DMS153 treated with DMSO at 0.1 percent for 48 hours (cell line): Measurements from ENCODE around the gene CNTNAP2.

Source experiments
- DNase-seq: peaks from one replicate; lab custom pipeline; 2025; ENCODE audit not compliant: unreplicated experiment; lab: John Stamatoyannopoulos, UW

Gene CNTNAP2

DNA sequence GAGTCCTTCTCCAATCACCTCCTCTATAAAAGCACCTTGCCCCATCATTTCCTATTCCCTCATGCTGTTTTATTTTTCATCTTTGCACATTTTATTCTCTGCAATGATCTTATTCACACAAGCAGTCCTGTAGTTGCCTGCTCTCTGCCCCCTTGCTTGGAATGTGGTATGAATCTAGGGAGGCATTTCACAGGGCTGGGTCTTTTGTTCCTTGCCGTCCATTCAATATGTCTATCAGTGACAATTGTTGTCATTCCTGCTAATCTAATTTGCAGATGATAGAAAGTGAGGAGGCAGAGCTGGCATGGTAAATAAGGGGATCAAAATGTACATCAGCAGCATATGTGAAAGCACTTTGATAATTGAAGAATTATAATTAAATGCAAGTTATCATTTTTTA is 2227.8 kb downstream of the CNTNAP2 start:
- no peak for DNase-seq

- DNase-seq, result no peak
Observed at GRCh38 chr7:148347981-148348380, 2231.4 kb downstream of the CNTNAP2 start.

- DNase-seq, result no peak
Observed at GRCh38 chr7:148348466-148348865, 2231.9 kb downstream of the CNTNAP2 start.

DNA sequence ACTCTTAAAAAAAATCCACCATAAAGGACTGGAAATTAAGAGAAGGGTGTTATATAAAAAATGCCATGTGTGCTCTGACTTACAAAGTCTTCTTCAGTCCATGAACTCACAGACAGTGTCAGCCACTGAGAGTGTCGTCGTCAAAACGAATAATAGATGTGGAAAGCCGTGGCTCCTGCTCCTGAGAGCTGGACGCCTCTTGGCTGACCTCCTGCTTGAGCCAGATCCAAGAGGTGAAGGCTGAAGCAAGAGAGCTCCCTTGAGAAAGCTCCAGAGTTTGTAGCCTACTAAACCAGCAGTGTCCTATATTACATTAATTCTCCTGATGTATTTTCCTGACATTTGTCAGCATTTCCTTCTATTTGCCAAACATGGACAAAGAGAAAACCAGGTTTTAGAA is 2239.7 kb downstream of the CNTNAP2 start:
- DNase-seq, result no peak

DNA sequence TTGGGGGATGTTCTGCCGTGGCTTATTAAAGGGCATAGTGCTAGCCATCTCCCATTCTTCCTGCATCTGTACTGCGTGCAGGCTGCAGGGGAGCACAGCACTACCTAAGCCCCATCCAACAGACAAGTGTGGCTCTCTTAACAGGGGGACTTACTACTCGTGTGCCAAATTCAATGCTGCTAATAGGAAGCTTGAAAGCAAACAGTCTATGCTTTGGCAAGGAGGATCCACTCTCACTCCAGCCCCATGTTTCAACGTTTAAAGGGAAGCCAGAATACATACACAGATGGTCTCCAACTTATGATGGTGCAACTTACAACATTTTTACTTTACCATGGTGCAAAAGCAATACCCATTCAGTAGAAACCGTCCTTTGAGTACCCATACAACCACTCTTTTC is 2245.9 kb downstream of the CNTNAP2 start:
- no peak for DNase-seq

GRCh38 chr7:148367731-148368475 is 2251.3 kb downstream of the CNTNAP2 start:
- DNase-seq, result no peak

DNA sequence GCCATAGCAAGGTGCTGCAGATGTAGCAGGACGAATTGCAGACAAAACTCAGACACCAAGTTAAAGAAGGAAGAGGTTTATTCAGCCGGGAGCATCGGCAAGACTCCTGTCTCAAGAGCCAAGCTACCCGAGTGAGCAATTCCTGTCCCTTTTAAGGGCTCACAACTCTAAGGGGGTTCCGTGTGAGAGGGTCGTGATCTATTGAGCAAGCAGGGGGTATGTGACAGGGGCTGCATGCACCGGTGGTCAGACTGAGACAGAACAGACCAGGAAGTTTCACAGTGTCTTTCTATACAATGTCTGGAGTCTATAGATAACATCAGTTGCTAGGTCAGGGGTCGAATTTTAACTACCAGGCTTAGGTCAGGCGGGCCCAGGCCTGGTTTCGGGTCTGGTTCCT is 2252.0 kb downstream of the CNTNAP2 start:
- DNase-seq, result no peak

GRCh38 chr7:148371280-148371937 is 2254.8 kb downstream of the CNTNAP2 start:
- no peak for DNase-seq

DNA sequence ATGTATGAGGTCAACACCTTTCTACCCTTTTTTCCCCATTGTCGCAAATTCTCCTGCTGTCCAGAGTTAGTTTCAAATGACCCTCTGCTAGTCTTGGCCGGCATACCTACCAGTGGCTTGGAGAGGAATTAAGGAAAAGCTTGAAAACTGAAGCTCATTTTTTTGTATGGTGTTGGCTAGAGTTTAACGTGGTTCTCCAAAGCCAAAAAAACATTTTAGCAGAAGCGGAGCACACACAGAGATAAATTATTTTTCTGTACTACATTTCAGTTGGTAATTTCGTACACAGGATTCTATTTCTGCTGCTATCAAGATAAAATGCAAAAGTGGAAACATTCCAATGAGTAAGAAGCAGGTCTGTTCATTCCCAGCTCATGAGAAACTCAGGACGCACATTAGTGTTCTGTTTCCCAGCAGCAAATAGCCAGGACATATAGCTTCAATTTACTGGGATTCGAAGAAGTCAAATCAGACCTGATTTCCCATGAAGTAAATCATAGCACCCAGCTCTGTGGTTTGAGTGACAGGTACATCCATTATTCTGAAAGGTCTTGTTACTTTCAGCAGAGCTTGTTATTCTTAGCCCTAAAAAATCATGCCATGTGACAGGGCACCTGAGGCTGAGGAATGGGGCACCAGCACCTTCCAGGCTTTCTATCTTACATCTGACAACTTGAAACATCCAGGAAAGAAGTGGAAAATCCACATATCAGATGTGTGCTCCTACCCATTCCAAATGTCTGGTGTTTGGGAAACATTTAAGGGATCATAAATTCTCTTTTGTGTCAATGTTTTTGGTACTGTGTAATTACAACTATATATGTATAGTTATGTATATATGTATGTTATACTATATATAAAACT is 2258.0 kb downstream of the CNTNAP2 start:
- no peak for DNase-seq

DNA sequence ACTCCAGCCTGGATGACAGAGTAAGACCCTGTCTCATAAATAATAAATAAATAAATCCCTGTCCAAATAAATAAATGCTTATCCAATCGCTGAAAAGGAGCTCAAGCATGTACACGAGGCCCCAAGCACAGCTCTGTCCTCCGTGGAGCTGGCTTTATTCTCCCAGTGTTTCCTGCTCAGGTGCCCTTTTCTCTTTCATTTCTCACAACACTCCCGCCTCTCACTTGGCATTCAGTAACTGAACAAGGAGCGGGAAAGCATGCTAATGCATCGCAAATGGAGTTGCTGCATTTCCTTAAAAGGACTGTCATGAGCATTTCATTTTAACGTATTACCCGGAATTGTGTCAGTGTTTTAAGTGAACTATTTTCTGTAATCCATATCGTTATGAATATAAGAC is 2263.1 kb downstream of the CNTNAP2 start:
- no peak for DNase-seq

- DNase-seq, result no peak
Observed at GRCh38 chr7:148380596-148381419, 2264.2 kb downstream of the CNTNAP2 start.

- DNase-seq, result no peak
Observed at GRCh38 chr7:148382596-148382995, 2266.0 kb downstream of the CNTNAP2 start.

DNA sequence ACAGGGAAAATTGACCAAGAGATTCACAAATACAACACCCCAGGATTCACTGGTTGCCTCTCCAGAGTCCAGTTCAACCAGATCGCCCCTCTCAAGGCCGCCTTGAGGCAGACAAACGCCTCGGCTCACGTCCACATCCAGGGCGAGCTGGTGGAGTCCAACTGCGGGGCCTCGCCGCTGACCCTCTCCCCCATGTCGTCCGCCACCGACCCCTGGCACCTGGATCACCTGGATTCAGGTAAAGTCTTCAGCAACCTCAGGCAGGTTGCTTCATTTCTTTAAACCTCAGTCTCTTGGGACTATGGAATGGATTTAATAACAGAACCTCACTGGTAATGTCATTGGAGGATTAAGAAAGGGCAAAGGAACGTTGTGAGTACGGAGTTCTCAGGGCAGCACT is 2267.1 kb downstream of the CNTNAP2 start:
- DNase-seq, result no peak

GRCh38 chr7:148385009-148385682 is 2268.5 kb downstream of the CNTNAP2 start:
- no peak for DNase-seq

DNA sequence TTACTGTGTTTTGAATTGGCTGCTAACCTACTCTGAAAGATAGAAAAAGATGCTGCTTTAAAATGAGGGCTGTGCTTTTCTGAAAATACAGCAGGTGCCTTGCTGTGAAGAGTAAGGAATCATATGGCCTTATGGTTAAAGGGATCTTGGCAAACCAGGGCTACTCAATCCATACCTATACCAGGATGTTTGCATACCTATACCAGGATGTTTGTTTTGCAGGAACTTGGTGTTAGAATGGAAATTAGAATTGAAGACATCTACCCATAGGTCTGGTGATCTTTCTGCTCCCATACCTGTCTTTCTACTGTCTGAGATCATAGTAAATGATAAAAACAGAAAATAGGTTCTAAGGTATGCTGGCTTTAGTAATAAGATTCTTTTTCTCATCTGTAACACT is 2273.8 kb downstream of the CNTNAP2 start:
- DNase-seq, result no peak

GRCh38 chr7:148391591-148391990 is 2275.0 kb downstream of the CNTNAP2 start:
- no peak for DNase-seq

DNA sequence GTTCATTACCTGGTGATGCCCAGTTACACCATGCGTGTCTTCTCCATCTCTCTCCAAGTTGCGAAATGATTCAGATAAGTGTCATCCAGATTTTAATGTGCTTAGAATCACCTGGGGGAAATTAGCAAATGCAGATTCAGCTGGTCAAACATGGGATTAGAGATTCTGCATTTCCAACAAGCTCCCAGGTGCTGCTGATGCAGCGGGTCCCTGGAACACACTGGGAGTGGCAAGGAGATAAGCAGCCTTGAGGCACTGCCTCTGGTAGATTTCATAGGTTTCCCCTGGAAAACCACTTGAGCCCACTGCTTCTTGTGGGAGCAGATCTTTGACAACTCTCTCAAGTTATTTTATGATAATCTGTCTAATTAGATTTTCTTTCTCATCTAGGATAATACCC is 2278.0 kb downstream of the CNTNAP2 start:
- no peak for DNase-seq

DNA sequence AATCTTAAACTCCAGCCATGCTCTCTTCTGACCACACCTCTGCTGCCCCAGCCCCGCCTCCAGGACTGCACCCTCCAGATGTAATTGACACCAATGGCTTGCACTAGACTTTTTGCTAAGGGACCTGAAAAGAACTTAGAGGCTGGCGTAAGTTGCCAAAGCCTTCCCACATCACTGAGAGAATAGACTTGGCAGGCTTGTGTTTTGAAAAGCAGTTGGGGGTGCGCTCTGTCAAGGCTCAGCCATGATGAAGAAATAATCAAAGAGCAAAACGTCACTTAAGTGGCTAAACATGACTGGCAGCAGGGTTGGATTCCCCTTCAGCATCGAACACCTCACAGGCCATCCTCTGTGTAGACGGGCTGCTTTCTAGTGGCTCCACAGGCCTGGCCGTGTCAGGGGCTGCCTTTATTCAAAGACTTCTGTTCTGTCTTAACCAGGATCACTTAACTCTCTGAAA is 2278.8 kb downstream of the CNTNAP2 start:
- DNase-seq, result no peak

DNA sequence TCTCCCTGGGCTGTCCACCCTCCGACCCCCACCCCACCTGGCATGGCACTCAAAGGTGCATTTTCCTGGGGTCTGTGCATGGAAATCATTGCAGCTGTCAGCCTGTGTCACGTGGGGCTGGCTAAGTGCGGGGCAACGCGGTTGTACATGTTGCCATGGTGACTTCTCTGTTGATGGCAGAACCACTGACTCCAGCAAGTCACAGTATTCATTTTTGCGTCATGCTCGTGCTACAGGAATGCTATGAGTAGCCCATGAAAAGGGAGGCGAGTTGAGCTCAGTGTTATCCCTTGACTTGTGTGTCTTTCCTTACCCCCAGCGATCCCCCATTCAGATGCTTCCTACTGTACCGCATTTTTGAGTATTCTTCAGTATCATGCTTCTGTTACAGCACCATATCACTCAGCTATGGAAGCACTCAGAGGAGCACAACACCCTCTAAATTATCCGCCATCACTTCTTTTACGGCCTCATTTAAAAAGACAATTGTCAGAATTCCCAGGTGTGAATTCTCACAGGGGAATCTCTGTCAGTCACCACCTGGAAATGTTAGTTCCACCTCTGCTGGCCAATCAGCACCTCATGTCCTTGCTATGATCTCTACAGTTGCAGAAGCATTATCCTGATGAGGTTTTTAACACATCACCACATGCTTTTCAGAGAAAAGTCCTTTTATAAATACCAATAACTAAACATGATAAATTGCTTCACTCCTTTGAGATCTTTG is 2279.6 kb downstream of the CNTNAP2 start:
- DNase-seq, result no peak

- no peak for DNase-seq
Observed at GRCh38 chr7:148397056-148397455, 2280.5 kb downstream of the CNTNAP2 start.
